AG09319 (cell line): ENCODE results near the gene PNMA6E.

Experiments
- DNase-seq: peaks from one replicate; pipeline ENCODE4 v3.0.0-alpha.2; 2010; ENCODE audit warnings: low read depth; ENCODE audit errors: extremely low read depth
- CTCF ChIP-seq: IDR thresholded peaks from 2 replicates; pipeline ENCODE4 v1.5.1; 2011; ENCODE audit warnings: low read depth, mild to moderate bottlenecking, inconsistent platforms, low read length, moderate library complexity

The PNMA6E gene

GRCh38 chrX:153381684-153382532 lies 19.2 kb downstream of the PNMA6E start:
- peak; percentile 91 for DNase-seq
- peak; percentile 36 for TF ChIP-seq CTCF

DNA sequence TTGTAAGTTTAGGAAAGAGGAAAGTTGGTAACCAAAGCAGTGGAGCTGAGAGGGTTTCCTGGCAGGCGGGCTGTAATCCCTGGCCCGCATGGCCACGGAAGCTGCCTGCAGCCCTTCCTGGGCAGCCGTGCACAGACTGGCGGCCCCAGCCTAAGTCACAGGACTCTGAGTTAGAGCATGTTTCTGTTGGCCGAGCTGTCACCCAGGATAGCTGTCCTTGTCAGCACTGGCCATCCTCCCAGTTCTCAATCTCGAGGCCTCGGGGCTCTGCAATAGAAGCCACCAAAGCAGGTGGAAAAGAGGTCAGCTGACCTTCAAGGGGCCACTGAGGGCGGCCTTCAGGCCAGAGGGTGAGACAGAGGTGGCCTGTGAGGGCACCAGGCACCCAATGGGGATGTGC lies 20.5 kb downstream of the PNMA6E start:
- no peak for TF ChIP-seq CTCF
- no peak for DNase-seq

GRCh38 chrX:153379971-153380581 lies 21.1 kb downstream of the PNMA6E start:
- TF ChIP-seq CTCF = no peak
- no peak for DNase-seq

DNA sequence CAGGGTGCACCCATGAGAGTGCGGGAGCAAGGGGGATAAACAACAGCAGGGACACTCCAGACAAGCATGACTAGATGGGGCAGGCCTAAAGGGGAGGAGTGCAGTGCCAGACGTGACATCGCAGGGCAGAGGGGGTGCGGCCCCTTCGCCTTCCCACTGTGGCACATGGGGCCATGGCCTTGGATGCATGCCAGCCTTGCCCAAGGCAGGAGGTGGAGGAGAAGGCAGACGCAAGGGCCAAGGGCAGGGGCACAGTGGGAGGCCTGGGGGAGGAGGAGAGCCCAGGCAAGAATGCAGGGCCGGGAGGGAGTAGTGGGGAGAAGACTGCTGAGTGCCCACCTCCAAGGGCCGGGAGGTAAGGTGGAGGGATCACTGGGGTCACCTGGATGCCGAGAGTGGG lies 21.6 kb downstream of the PNMA6E start:
- no peak for TF ChIP-seq CTCF
- no peak for DNase-seq

DNA sequence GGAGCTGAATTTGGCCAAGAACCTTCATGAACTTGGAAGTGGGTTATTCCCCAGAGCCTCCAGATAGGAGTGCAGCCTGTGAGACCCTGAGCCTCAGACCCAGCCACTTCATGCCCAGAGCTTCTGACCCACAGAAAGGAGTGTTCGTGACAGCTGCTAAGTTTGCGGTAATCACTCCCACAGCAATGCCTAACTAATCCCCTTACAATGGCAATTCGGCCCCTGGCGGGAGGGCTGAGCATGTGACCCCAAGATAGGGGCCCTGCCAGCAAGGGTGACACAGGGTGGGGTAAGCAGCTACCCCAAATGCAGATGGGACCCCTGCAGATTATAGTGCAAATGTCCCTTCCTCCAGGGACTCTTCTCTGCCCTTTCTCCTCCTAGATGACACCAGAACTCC lies 22.5 kb downstream of the PNMA6E start:
- TF ChIP-seq CTCF = no peak
- DNase-seq = no peak

GRCh38 chrX:153377727-153378126 lies 23.4 kb downstream of the PNMA6E start:
- no peak for DNase-seq
- TF ChIP-seq CTCF = no peak

DNA sequence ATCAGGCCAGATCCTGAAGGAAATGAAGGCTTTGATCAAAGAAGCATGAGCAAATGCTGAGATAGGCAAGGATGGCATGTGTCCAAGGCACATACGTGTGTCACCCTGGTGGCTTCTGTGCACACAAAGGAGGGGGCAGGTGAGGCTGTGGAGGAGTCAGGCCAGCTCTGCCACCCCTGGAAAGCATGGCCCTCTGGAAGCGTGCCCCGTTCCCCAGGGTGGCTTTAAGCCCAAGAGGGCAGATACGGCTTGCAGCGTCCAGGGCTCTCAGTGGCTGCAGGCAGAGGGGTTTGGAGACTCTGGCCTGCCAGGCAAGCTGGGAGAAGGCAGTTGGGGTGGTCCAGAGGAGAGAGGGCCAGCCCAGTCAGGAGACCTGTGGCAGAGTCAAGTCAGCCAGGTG lies 25.6 kb downstream of the PNMA6E start:
- no peak for DNase-seq
- TF ChIP-seq CTCF = no peak
